Measurements from ENCODE around the gene COPS4.

GRCh38 chr4:83028976-83029375, 6.0 kb upstream of the COPS4 start:
- TF ChIP-seq POLR2A (IDR thresholded peaks at IDR 0.05) (no peak), CTCF (IDR thresholded peaks at IDR 0.05) (no peak)

Measured in Peyer's patch (tissue), 4 donors.